Heart right ventricle (tissue), 16 donors: ENCODE measurements around the gene ALDH16A1. TPM values are rescaled to one million over a fixed set of nuclear protein-coding genes. Genes with fewer than 3 reads are reported as not detected.

Source experiments
- ATAC-seq, 8 donors: fragments of 200-7000 bp; cut with Tn5 transposase; one replicate each; pipeline ENCODE4 v1.9.1; 2020; ENCODE audit warnings: mild to moderate bottlenecking in 8 of 8, moderate library complexity in 8 of 8, moderate number of reproducible peaks in 1 of 8
- DNase-seq, 2 donors: peaks; one replicate each; pipeline ENCODE4 v3.0.0-alpha.2; 2020
- H3K27ac ChIP-seq, 10 donors: fragments of 200-600 bp; sonication (generic) in 2 of 10; one replicate each; pipeline versions ENCODE4 v1.5.0 to v1.8.0; 2020 to 2022; ENCODE audit warnings: mild to moderate bottlenecking in 3 of 10
- H3K27me3 ChIP-seq, 7 donors: fragments of 200-600 bp; one replicate each; pipeline ENCODE4 v1.8.0; 2021 to 2022; ENCODE audit warnings: mild to moderate bottlenecking in 2 of 7
- H3K36me3 ChIP-seq, 9 donors: fragments of 200-600 bp; sonication (generic) in 1 of 9; one replicate each; pipeline versions ENCODE4 v1.5.0 to v1.8.0; 2020 to 2022; ENCODE audit warnings: mild to moderate bottlenecking in 2 of 9
- H3K4me1 ChIP-seq, 9 donors: fragments of 200-600 bp; sonication (generic) in 1 of 9; one replicate each; pipeline versions ENCODE4 v1.5.0 to v1.8.0; 2020 to 2022; ENCODE audit warnings: mild to moderate bottlenecking in 4 of 9
- H3K4me3 ChIP-seq, 10 donors: fragments of 200-600 bp; sonication (generic) in 2 of 10; one replicate each; pipeline versions ENCODE4 v1.5.0 to v1.8.0; 2020 to 2022; ENCODE audit warnings: mild to moderate bottlenecking in 7 of 10, moderate library complexity in 2 of 10
- H3K9me3 ChIP-seq, 11 donors: fragments of 200-600 bp in 10 of 11; sonication (generic) in 2 of 11; one replicate each; pipeline versions ENCODE4 v1.5.0 to v1.8.0; 2013 to 2022; ENCODE audit warnings: mild to moderate bottlenecking in 2 of 11, control low read depth in 1 of 11, moderate library complexity in 1 of 11
- CTCF ChIP-seq, 9 donors: fragments of 200-600 bp; sonication (generic) in 2 of 9; IDR thresholded peaks; one replicate each; pipeline versions ENCODE4 v1.5.0 to v1.8.0; 2021 to 2022; ENCODE audit warnings: antibody characterized with exemption in 9 of 9, mild to moderate bottlenecking in 5 of 9, moderate library complexity in 1 of 9
- WGBS, 2 donors: extraction: QIAGEN DNeasy Blood & Tissue Kit; methylation state at CpG; one replicate each; pipeline ENCODE4 v1.1.7; 2013; ENCODE audit warnings: inconsistent platforms in 1 of 2; 5-methylcytosine and 5-hydroxymethylcytosine counted together
- intact Hi-C, 10 donors: fragments of 100-400 bp; cut with DNase I; formaldehyde crosslinking; loops; one replicate each; pipeline versions ENCODE4 v1.11.1 to v1.14.2; 2022
- polyA plus RNA-seq, 2 donors: library from polyadenylated mRNA; stranded (reverse); fragments of 200-250 nt; gene quantifications; one replicate each; pipeline ENCODE4 v1.2.3, GENCODE V29; 2013
- total RNA-seq, 10 donors: library from RNA; stranded (reverse); fragmentation: NEBNext Ultra II Directional in 3 of 10; extraction: Animal tissue kit (Norgen Biotek cat#: 25700) in 3 of 10; gene quantifications; one replicate each; pipeline versions ENCODE4 v1.2.1 to v1.2.4, GENCODE V29; 2021 to 2023
- donor health status: Arrhythmogenic right ventricular cardiomyopathy.
- donor health status: ischemic (EF 13 %, LVEDD 7.1; RV severe dilation, severe dysfunction).
- donor health status: healthy with polysubstance abuse.
- donor health status: DM: no; HTN: yes; CAD: no.
- donor health status: DM: no; HTN: no; CAD: no.
- donor health status: ischemic (EF 25% LVEDD 6.9; RV normal size, moderate dysfunction).
- donor health status: ischemic (EF 25% LVEDD 5.7; RV mildly dilated, moderate dysfunction).
- donor health status: healthy.
- donor health status: DM: yes; HTN: yes; CAD: no.
- donor health status: Ischemic cardiomyopathy.
- donor health status: ischemic (EF 35%, LVEDD 5.7; RV mildly dilated, moderate dysfunction).
- donor health status: nonischemic (EF 11% LVEDD 7.7; RV severe dilation, severe dysfunction).
- donor health status: DM: yes; HTN: yes; CAD: no.
- donor health status: PGD.
- donor health status: ischemic (EF 29% LVEDD 5.4; RV normal size, mild dysfunction).
- donor health status: nonischemic (EF 23%, LVEDD 6.1; RV moderate dilation, normal function).

The ALDH16A1 gene
- total and polyA plus RNA-seq, 12 donors: 4.4 to 19.9 (median 8.7) TPM

GRCh38 chr19:49507803-49508494 lies 54.9 kb downstream of the ALDH16A1 start:
- no peaks in the 10 kb centered on the region for H3K9me3 ChIP-seq
- no peak overlapping the region for H3K4me3 ChIP-seq
- TF ChIP-seq CTCF (IDR thresholded peaks at IDR 0.05): no peak
- no peaks in the 10 kb centered on the region for H3K36me3 ChIP-seq
- no peak overlapping the region for H3K27ac ChIP-seq
- no peak for ATAC-seq
- WGBS, 2 donors: 81 to 85% methylated on average over 12 of the region's 12 CpGs
- peaks cover 8 to 26% (median 19%) of the 10 kb centered on the region in 9 donors for H3K4me1 ChIP-seq
- no peak for DNase-seq
- intact Hi-C loops: loop anchor here in 3 of 10 donors (5.0 kb wide), 2 partner anchors 34 to 39 kb away; no protein-coding TSS in a partner anchor
- H3K27me3 ChIP-seq: no peaks in the 10 kb centered on the region

GRCh38 chr19:49512970-49513745 lies 60.1 kb downstream of the ALDH16A1 start:
- Histone ChIP-seq H3K27ac (peak overlapping the region; percentile 67 to 93 (median 90)), H3K9me3 (no peaks in the 10 kb centered on the region), H3K4me1 (peaks cover 5 to 54% (median 35%) of the 10 kb centered on the region in 9 donors), H3K27me3 (no peaks in the 10 kb centered on the region), H3K36me3 (peaks cover 0 to 22% (median 0%) of the 10 kb centered on the region in 9 donors), H3K4me3 (peak overlapping the region; percentile 60 to 95 (median 82))
- intact Hi-C loops: loop anchor here in 1 of 10 donors (10.0 kb wide), 1 partner anchor 352 kb away; the partner anchor contains the start of gene PNKP
- WGBS, 2 donors: 1% methylated on average over 46 to 50 of the region's 50 CpGs
- DNase-seq: peak; percentile 66 to 70
- TF ChIP-seq CTCF (IDR thresholded peaks at IDR 0.05): no peak
- peak; percentile 73 to 87 (median 82) for ATAC-seq

GRCh38 chr19:49513746-49514118 lies 60.7 kb downstream of the ALDH16A1 start:
- Histone ChIP-seq H3K27me3 (no peaks in the 10 kb centered on the region), H3K9me3 (no peaks in the 10 kb centered on the region), H3K36me3 (peaks cover 0 to 26% (median 0%) of the 10 kb centered on the region in 9 donors), H3K4me3 (peak overlapping the region; percentile 60 to 95 (median 82)), H3K27ac (peak overlapping the region in 8 of 10 donors; percentile 88 to 93 (median 91)), H3K4me1 (peaks cover 5 to 54% (median 35%) of the 10 kb centered on the region in 9 donors)
- DNase-seq: no peak
- intact Hi-C loops: loop anchor here in 1 of 10 donors (10.0 kb wide), 1 partner anchor 351 kb away; the partner anchor contains the start of gene PNKP
- 39 to 40% methylated on average over 12 of the region's 12 CpGs for WGBS, 2 donors
- TF ChIP-seq CTCF (IDR thresholded peaks at IDR 0.05): no peak
- peak in 1 of 8 donors; percentile 32 for ATAC-seq

- ATAC-seq (no peak), DNase-seq (no peak)
- no peak for TF ChIP-seq CTCF (IDR thresholded peaks at IDR 0.05)
- peak overlapping the region in 7 of 10 donors; percentile 80 to 95 (median 85) for H3K4me3 ChIP-seq
- H3K27me3 ChIP-seq: no peaks in the 10 kb centered on the region
- H3K27ac ChIP-seq: peak overlapping the region in 6 of 10 donors; percentile 88 to 93 (median 92)
- no peaks in the 10 kb centered on the region for H3K9me3 ChIP-seq
- peaks cover 5 to 54% (median 35%) of the 10 kb centered on the region in 9 donors for H3K4me1 ChIP-seq
- 84 to 91% methylated on average over 21 of the region's 21 CpGs for WGBS, 2 donors
- H3K36me3 ChIP-seq: peaks cover 0 to 29% (median 0%) of the 10 kb centered on the region in 9 donors
- intact Hi-C loops: loop anchor here in 1 of 10 donors (10.0 kb wide), 1 partner anchor 351 kb away; the partner anchor contains the start of gene PNKP
These were observed 61.1 kb downstream of the ALDH16A1 start for GRCh38 chr19:49514151-49514550.
